IPS-NIHi7 (cell line): ENCODE data around the gene RGS4.
"Not testable (repeated sequence)": the region's sequence is repeated elsewhere in the genome, so short reads cannot be mapped to it uniquely, and the experiment has no call there.

Source experiments
- DNase-seq: peaks from one replicate; pipeline ENCODE4 v3.0.0; 2012; ENCODE audit warnings: mixed read lengths; ENCODE audit errors: extremely low spot score

RGS4 gene

DNA sequence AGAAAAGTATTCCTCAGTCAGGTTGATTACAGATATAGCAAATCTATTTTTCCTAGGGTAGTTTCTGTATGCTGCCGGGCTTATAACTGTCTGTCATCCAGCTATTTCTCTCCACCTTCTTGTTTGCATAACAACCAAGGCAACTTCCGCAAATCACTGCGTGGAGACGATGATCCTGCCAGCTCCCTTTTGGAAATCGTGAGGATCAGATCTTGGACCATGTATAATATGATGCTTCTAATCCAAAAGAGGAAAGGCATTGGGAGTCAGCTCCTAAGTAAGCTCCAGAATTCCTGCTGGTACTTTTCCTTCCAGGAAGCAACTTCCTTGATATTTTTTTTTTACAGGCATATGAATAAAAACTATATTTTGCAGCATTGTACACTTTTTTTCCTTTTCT lies 445 bp upstream of the RGS4 start:
- DNase-seq, result no peak

DNA sequence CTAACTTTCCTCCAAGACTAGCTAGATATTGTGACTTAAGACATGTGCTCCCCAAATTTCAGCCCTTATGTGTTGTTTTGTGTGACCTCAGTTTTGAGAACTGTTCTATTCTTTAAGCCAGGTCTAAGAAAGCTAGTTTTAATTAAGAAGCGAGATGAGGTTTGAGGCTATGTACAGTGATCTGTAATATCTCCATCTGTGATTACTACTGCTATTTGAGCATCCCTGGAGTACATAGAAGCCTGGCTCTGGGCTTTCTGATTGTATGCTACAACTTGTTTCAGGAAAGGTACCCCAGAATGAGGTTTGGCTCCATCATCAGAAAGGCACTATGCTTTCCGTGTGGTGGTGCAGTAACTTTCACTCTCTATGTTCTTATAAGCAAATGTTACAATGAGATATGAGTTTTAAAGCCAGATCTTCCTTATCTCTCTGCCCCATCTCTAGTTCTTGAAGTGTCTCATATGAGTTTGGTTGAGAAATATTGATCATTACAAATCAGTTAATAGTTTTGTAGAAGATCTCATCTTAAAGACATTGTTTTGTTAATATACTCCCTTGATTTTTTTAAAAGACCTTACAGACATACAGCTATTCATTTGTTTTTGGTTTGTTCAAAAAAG lies 605 bp downstream of the RGS4 start:
- DNase-seq, result no peak

DNA sequence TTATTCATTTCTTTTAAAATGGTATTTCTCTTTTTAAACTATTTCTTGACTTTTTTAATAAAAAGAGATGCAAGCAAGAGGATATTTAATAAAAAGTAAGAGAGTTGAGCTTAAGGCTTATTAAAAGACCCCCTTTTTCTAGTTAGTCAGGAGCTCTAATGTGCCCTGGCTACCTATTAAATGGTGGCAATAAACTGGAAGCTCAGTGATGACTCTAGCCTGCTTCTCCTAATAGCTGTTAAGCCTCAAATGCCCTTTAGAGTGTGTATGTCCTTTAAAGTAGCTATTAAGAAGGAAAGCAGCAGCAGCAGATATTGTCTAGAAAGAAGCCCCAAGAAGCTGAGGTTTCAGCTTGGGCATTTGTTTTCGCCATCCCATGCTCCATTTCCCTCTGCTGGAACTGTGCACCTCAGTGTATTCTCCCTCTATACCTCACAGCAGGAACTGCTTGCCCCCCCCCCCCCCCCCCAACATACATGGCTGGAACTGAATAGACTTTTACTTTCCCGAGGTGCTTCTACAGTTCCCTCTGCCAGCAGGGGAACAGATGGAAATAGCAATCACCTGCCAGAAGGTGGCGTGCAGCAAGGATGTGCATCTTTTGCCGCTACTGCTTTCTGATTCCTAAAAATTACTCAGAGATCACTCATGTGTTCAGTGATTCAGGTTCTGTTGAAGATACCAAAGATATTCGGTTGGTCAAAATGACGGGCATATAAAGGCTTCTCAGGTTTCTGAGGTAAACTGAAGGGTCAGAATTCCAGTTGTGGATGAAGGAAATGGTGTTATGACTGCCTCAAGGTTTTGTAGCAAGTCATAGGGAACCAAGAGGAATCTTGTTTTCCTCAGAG lies 2.5 kb downstream of the RGS4 start:
- DNase-seq, result peak; percentile 71

DNA sequence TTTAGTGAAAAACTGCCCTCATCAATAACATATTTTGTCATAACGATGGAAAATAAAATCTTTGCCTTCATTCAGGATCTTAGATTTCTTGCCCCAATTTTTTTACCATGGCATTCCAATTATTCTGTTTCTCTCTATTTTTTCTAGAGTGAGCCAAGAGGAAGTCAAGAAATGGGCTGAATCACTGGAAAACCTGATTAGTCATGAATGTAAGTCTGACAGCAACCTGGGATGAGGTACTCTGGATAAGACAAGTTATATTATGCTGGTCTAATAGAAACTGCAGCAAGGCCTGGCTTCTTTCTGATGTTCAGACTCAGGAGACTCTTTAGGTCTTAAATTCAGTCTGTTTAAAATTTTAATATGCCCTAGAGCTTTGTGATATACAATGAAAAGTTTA lies 3.5 kb downstream of the RGS4 start:
- no peak for DNase-seq

DNA sequence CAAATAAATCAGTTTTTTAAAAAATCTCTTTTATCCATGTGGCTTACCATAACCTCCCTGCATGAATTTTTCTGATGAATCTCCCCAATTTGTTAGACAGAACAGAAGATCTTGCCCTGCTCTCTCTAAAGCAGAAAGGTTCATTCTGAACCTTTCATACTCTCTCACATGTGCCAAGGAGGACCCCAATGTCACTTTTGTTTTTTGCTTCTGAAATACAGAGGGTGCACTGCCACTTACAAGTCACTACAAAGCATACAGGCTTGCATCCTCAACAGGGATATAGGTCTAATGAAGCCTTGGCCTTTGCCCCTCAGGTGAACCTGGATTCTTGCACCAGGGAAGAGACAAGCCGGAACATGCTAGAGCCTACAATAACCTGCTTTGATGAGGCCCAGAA lies 4.8 kb downstream of the RGS4 start:
- DNase-seq, result no peak

DNA sequence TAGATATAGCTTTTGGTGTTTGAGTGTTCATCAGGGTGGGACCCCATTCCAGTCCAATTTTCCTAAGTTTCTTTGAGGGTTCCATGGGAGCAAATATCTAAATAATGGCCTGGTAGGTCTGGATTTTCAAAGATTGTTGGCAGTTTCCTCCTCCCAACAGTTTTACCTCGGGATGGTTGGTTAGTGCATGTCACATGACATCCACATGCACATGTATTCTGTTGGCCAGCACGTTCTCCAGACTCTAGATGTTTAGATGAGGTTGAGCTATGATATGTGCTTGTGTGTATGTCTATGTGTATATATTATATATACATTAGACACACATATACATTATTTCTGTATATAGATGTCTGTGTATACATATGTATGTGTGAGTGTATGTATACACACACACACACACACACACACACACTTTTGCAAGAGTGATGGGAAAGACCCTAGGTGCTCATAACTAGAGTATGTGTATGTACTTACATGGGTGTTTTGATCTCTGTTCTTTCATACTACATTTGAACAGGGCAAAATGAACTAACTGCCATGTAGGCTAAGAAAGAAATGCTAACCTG lies 5.6 kb downstream of the RGS4 start:
- DNase-seq, result no peak

DNA sequence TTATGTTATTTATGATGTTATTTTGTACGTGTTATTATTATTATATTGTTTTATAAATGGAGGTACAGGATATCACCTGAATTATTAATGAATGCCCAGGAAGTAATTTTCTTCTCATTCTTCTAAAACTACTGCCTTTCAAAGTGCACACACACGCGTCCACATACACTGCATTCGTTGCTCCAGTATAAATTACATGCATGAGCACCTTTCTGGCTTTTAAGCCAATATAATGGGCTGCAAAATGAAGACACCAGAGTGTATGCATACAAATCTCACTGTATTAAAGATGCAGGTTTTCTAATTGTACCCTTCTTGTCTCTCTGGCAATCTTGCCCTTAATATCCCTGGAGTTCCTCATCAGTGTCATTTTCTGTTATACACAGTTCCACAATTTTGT lies 6.9 kb downstream of the RGS4 start:
- no peak for DNase-seq

DNA sequence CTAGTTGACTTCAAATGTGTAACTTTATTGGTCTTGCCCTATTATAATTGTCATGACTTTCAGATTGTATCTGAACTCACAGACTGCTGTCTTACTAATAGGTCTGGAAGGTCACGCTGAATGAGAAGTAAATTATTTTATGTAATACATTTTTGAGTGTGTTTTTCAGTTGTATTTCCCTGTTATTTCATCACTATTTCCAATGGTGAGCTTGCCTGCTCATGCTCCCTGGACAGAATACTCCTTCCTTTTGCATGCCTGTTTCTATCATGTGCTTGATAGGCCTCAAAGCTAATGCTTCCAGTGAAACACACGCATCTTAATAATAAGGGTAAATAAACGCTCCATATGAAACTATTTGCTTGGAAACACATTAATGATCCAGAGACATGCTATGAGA lies 7.3 kb downstream of the RGS4 start:
- no peak for DNase-seq

DNA sequence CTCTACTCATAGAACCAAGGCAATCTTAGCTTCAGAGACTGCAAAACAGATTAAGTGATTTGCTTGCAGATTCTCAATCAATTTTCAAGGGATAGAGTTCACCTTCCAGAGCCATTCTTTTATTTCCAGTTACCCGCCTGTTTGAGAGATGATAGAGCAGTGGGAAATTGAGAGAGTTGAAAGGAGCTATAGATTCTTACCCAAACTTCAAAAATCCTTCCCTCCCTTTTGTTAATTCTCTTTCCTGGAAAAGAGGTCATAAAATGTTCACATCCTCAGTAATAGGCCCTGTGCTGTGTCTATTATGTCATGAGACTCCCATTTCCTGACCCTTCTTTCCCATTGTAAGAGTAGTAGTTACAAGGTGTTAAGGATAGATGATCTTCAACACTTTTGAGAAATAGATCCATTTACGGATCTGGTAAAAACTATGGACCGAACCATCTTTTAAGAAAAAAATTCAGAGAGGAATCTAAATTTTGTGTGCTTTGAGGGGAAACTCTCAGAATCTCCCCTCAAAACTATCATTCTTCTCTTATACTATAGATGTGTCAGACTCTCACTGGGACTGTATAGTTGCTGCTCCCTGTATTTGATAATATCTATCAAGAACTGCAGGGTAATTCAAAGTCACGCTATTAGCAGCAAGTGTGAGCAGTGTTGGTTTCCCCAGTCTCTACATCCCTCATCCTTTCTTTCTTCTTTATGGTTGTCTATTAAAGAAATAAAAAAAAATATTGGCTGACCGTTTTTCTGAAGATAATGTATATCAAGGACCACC lies 8.0 kb downstream of the RGS4 start:
- DNase-seq, result no peak

DNA sequence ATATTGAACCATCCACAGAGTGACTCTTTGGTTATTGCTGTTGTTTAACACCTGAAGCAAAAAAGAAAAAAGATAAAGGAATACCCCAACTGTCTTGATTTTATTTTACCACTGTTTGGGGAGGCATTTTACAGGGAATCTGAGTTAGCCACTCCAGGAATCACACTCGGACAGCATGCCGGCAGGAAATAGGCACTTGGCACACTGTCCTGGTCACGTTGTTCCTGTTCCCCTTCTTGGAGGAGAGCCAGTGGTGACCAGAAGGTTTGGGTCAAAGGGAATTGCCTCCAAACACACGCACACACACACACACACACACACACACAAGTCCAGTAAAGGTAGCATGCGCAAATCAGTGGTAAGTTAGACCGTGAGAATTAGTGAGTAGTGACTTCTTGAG lies 13.8 kb downstream of the RGS4 start:
- DNase-seq, result no peak

DNA sequence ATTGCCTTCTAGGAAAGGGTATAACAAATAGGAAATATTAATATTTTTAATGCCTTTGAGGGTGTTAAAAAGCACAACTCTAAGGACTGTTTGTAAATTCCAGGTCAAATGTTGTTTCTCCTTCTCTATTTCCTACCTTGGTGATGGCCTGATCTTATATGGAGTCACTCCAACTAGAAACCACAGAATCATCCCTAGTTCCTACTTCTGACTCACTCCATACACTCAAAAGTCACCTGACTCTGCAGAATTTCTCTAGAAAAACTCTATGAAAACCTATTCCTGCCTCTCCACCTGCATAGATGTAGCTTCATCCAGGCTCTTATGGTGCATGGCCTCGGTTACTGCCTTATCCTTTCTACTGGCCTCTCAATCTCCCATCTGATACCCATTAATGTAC lies 14.5 kb downstream of the RGS4 start:
- DNase-seq, result no peak

DNA sequence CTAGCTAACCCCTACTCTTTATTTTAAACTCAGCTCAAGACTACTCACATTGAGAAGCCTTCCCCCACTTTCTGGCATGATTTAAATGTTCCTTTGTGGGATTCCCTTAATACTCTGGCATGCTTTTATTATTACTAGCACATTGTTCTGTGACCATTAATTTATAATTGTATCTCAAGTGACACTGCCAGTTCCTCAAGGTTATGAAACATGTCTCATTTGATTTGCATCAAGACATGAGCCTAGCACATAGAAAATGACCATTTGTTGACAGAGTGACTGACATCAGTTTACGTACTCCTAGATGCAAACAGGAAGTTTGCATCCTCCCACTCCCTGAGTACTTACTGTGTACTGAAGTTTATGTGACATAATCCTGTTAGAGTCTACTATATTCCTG lies 15.2 kb downstream of the RGS4 start:
- DNase-seq, result no peak

DNA sequence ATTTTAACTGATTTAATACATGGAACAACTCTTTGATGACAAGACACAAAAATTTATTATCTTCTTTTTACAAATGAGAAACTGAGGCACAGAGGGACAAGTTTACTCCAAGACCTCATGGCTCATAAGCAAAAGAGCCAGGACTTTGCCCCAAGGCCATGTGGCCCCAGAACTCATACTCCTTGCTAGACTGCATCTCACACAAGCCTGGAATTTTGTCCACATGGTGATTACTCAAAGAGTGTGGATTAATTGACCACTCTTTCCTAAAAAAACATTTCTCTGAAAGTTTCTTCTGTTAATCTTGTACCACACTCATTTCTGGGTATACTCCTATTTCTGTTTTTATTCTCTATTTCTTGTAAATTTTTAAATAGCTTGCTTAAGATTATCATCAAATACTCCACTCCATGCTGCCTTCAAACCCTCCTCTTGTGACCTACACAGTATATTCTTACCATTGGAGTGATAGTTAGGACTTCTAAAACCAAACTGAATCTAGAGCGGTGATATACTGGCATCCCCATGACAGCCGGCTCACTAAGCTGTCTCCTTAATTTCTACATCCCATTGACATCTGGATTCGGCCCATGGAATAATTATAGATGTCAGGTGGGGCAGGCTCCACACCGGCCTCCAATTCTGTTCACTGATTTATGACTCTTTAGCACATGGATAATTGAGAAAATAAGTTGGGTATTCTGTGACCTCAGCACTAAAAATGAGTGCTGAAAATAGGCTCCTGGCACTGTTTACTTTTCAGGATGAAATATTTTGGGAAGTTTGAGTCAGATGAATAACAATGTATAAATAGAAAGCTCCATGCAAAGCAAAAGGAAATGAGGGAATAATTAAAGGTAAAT lies 16.1 kb downstream of the RGS4 start:
- no peak for DNase-seq

DNA sequence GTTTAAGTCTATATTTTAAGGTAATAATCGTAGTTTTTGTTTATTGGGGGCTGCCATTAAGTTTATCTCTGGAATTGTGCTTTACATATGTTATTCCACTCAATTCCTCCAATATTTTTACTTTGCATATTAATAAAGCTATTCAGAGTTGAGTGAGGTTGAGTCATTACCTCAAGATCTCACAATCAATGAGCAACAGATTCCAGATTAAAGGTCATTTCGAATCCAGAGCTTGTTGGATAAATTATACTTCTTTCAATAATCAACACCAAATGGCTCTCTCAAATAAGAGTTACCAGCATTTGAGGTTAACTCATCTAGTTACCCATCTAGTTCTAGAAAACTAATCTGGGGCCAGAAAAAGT lies 16.7 kb downstream of the RGS4 start:
- DNase-seq, result no peak

DNA sequence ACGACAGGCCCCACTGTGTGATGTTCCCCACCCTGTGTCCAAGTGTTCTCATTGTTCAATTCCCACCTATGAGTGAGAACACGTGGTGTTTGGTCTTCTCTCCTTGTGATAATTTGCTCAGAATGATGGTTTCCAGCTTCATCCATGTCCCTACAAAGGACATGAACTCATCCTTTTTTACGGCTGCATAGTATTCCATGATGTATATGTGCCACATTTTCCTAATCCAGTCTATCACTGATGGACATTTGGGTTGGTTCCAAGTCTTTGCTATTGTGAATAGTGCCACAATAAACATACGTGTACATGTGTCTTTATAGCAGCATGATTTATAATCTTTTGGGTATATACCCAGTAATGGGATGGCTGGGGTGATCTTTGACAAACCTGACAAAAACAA lies 20.0 kb downstream of the RGS4 start:
- DNase-seq, result not testable (repeated sequence)

DNA sequence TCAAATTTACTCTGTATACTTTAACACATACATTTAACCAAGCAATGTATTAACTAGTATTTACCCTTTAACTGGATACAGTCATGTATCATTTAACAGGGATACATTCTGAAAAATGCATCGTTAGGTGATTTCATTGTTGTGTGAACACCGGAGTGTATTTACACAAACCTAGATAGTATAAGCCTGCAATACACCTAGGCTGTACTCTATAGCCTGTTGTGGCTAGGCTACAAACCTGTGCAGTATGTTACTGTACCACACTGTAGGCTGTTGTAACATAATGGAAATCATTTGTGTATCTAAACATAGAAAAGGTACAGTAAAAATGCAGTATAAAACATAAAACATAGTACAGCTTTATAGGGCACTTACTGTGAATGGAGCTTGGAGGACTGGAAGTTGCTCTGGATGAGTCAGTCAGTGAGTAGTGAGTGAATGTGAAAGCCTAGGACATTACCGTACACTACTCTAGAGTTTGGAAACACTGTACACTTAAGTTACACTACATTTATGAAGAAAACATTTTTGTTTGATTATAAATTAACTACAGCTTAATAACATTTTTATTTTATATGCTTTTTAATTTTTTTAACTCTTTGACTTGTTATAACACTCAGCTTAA lies 21.3 kb downstream of the RGS4 start:
- DNase-seq, result no peak

DNA sequence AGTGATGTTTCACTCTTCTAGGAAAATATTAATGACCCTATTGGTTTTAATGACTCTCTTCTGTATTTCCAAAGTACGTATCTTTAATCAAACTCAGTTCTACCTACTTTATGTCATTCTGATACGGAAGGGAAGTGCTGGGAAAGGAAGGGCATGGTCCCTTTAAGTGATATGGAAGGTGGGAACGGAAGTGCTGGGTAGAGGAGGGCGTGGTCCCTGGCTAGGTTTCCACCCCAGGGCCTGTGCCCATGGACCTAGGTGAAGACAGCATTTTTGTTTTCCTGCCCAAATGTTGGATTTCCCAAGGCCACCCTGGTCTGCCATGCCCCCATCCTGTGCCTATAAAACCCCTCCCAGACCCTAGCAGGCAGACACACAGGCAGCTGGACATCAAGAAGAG lies 24.0 kb downstream of the RGS4 start:
- DNase-seq, result no peak

DNA sequence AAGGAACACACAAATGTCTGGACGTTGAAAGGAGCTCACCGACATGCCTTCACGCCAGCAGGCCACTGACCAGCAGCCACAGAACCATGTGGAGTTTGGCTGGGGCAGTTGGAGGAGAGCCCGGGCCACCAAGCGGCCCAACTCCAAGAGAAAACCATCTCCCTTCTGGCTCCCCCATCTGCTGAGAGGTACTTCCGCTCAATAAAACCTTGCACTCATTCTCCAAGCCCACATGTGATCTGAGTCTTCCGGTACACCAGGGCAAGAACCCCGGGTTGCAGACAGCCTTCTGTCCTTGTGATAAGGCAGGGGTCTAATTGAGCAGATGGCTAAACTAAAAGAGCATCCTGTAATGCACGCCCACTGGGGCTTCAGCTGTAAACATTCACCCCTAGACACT lies 24.4 kb downstream of the RGS4 start:
- DNase-seq, result no peak

DNA sequence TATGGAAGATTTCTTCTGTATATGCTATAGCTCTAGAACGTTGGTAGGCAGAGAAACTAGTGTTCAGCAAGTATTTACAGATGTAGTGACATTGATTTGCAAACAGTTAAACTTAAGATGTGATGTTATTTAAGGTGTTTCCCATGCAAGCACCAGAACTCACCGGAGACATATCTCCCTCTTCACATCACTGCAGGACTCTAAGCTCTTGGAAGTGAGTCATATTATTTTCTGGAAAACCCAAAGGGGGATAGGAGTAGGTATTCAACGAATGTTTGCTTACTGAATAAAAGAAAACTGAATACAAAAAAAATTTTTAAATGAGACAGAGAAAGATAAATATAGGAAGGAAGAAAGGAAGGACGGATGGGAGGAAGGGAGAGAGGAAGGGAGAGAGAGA lies 25.0 kb downstream of the RGS4 start:
- DNase-seq, result no peak

DNA sequence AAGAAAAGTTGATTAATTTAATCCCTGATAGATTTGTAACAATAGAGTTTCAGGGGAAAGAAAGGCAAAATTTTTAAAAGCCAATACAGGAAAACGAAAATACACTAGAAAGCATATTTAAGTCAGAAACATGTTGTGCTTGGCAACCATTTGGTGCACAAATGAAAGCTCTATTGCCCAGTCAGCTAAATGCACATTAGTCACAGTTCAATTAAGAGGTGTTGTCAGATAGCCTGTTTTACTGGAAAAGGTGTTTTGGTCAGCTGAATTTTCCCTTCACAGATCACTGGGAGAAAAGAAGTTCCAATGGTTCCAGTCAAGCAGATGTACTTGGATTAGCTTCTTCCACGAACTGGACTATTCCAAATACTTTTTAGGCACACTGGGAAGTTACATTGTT lies 25.4 kb downstream of the RGS4 start:
- DNase-seq, result no peak

DNA sequence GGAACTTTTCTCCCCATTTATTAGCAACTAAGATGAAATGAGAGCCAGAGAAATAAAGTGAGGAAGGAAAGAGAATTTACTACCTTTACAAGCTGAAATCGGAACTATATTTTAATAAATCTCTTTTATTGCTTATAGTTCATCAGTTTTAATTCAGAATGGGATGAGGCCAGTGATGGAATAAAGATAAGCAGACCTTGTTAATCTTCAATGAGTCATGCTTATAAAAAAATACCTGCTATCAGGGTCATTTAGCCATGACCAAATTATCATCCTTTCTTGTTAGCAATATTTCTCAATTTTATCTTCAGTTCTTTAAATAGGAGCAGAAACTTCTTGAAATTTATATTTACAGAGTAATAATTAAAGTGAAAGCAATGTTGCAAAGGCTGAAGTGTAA lies 26.1 kb downstream of the RGS4 start:
- DNase-seq, result no peak
